GM19025 (cell line): ENCODE measurements around the gene UHRF1.
"Not testable (repeated sequence)": the region's sequence is repeated elsewhere in the genome, so short reads cannot be mapped to it uniquely, and the experiment has no call there.

ENCODE experiments used
- ATAC-seq: cut with Tn5 transposase; IDR thresholded peaks from one replicate; pipeline ENCODE4 v1.9.1; 2021; ENCODE audit warnings: mild to moderate bottlenecking, low read depth, moderate library complexity; ENCODE audit not compliant: unreplicated experiment

Gene UHRF1

GRCh38 chr19:4969772-4970531, 60.7 kb downstream of the UHRF1 start:
- no peak for ATAC-seq

- no peak for ATAC-seq
These were observed 61.5 kb downstream of the UHRF1 start for GRCh38 chr19:4970558-4971423.

- ATAC-seq, result no peak
These were observed 62.1 kb downstream of the UHRF1 start for GRCh38 chr19:4971424-4971793.

- ATAC-seq, result no peak
These were observed 62.7 kb downstream of the UHRF1 start for GRCh38 chr19:4971816-4972495.

- no peak for ATAC-seq
These were observed 63.4 kb downstream of the UHRF1 start for GRCh38 chr19:4972509-4973230.

- ATAC-seq, result no peak
These were observed 65.7 kb downstream of the UHRF1 start for GRCh38 chr19:4974880-4975469.

- not testable (repeated sequence) for ATAC-seq
These were observed 66.3 kb downstream of the UHRF1 start for GRCh38 chr19:4975601-4976000.

- no peak for ATAC-seq
These were observed 67.3 kb downstream of the UHRF1 start for GRCh38 chr19:4976401-4977298.

GRCh38 chr19:4977299-4978174, 68.2 kb downstream of the UHRF1 start:
- no peak for ATAC-seq

- no peak for ATAC-seq
These were observed 70.0 kb downstream of the UHRF1 start for GRCh38 chr19:4979211-4979807.

GRCh38 chr19:4980067-4980466, 70.8 kb downstream of the UHRF1 start:
- no peak for ATAC-seq

- ATAC-seq, result no peak
These were observed 71.8 kb downstream of the UHRF1 start for GRCh38 chr19:4980838-4981680.

GRCh38 chr19:4981681-4981958, 72.3 kb downstream of the UHRF1 start:
- no peak for ATAC-seq

- no peak for ATAC-seq
These were observed 74.2 kb downstream of the UHRF1 start for GRCh38 chr19:4983346-4984105.

GRCh38 chr19:4984106-4984380, 74.7 kb downstream of the UHRF1 start:
- ATAC-seq, result no peak

GRCh38 chr19:4984438-4984990, 75.2 kb downstream of the UHRF1 start:
- no peak for ATAC-seq
